GM23338 (cell line): ENCODE data around the gene F13A1.

Source experiments
- EZH2 ChIP-seq: fragments of 200-600 bp; sonication (generic); IDR thresholded peaks from one replicate; pipeline ENCODE4 v1.8.0; 2017; ENCODE audit warnings: antibody characterized with exemption, mild to moderate bottlenecking, low read depth; ENCODE audit not compliant: unreplicated experiment
- EZH2phosphoT487 ChIP-seq: fragments of 200-600 bp; sonication (generic); IDR thresholded peaks from one replicate; pipeline ENCODE4 v1.8.1; 2018; ENCODE audit warnings: antibody characterized with exemption; ENCODE audit not compliant: unreplicated experiment
- REST ChIP-seq: IDR thresholded peaks from one replicate; pipeline ENCODE4 v1.6.1; 2018; ENCODE audit warnings: antibody characterized with exemption; ENCODE audit not compliant: unreplicated experiment
- TF ChIP-seq, protein P1 (sequence below), 2 experiments: fragments of 200-600 bp in 1 of 2; sonication (generic) in 1 of 2; conservative IDR thresholded peaks; 2 replicates each; pipeline versions ENCODE4 v1.5.1 to v1.6.1; 2016 to 2017; ENCODE audit warnings: antibody characterized with exemption in 2 of 2, low read depth in 2 of 2, mild to moderate bottlenecking in 2 of 2, moderate library complexity in 1 of 2

DNA sequence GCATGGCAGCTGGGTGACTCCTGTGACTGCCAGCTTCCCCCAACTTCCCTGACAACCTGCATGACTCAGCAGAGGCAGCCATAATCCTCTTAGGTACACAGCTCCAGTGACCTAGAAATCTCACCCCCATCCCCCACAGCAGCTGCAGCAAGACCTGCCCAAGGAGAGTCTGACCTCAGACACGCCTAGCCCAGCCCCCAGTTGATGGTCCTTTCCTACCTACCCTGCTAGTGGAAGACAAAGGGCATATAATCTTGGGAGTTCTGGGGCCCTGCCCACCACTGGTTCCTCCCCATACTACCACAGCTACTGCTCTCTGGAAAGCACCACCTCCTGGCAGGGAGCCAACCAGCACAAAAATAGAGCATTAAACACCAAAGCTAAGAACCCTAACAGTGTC, 90.2 kb downstream of the F13A1 start:
- TF ChIP-seq, protein P1, sequence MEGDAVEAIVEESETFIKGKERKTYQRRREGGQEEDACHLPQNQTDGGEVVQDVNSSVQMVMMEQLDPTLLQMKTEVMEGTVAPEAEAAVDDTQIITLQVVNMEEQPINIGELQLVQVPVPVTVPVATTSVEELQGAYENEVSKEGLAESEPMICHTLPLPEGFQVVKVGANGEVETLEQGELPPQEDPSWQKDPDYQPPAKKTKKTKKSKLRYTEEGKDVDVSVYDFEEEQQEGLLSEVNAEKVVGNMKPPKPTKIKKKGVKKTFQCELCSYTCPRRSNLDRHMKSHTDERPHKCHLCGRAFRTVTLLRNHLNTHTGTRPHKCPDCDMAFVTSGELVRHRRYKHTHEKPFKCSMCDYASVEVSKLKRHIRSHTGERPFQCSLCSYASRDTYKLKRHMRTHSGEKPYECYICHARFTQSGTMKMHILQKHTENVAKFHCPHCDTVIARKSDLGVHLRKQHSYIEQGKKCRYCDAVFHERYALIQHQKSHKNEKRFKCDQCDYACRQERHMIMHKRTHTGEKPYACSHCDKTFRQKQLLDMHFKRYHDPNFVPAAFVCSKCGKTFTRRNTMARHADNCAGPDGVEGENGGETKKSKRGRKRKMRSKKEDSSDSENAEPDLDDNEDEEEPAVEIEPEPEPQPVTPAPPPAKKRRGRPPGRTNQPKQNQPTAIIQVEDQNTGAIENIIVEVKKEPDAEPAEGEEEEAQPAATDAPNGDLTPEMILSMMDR (conservative IDR thresholded peaks at IDR 0.05; ENCODE audit: low read depth in 2 of 2): no peak
- TF ChIP-seq EZH2 (no peak), REST (no peak), EZH2phosphoT487 (no peak)
